ENCODE measurements around the gene PLCG2. TPM values are rescaled to one million over a fixed set of nuclear protein-coding genes. Genes with fewer than 3 reads are reported as not detected.

Gene PLCG2
- total and polyA plus RNA-seq, 2 of the 8 experiments (the other 6 are each of a cell fraction or from before 2014, with no cell fraction given), result 6.1 to 6.9 TPM

DNA sequence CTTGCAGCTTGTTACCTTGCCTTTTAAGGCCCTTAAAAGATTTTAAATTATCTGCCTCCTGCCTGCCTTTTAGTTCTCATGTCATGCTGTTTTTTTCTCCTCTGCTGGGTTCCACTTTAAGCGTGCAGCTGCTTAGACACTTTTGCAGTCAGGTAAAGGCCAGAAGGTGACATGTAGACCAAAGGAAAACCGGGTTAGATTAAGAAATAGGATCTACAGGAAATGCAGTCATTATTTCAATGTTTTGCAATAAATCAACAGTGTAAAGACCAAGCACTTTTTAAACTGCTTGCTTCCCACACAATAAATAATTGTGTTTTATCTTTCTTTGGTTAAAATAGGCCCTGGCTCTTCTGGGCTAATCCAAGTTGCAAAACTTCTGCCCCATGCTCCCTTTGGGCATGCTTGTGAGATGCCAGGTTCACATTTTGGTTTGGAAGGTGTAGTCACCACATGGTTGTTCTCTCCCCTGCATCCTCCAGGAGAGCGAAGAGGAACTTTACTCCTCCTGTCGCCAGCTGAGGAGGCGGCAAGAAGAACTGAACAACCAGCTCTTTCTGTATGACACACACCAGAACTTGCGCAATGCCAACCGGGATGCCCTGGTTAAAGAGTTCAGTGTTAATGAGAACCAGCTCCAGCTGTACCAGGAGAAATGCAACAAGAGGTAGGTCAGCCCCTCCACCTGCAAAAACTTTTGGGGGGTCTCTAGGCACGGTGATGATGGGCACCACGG, 177.3 kb downstream of the PLCG2 start:
- no peak overlapping the region for H3K4ac ChIP-seq (replicated peaks; ENCODE audit: insufficient read length, low read depth, low read length)
- CTCF ChIA-PET (ENCODE audit: partially characterized antibody), result interaction anchor here (1.2 to 1.6 kb wide), 3 partner anchors 15 to 40 kb away, joined by 3 to 7 read pairs (median 3); no protein-coding TSS in a partner anchor

More for the DNA sequence above, 177.3 kb downstream of the PLCG2 start:
- FAIRE-seq, result no peak
- Histone ChIP-seq H3K18ac (ENCODE audit: extremely low read depth, low read length) (no peak overlapping the region), H2AFZ (ENCODE audit: low read length) (no peak overlapping the region), H3K14ac (ENCODE audit: insufficient read length) (no peak overlapping the region), H2BK120ac (replicated peaks; ENCODE audit: low read depth, low read length) (no peak overlapping the region), H4K8ac (ENCODE audit: extremely low read depth, insufficient read depth, low read length) (no peak overlapping the region), H3K36me3 (ENCODE audit: control insufficient read depth in 2 of 4, insufficient read depth in 4 of 4, low read length in 3 of 4) (no peaks in the 10 kb centered on the region), H2BK20ac (ENCODE audit: low read length) (no peak overlapping the region), H2AK5ac (ENCODE audit: low read depth, low read length) (no peak overlapping the region), H3K56ac (replicated peaks; ENCODE audit: insufficient read length, low read depth, low read length) (no peak overlapping the region), H3K27ac (ENCODE audit: low read depth, low read length) (no peak overlapping the region), H3K27me3 (replicated peaks in 1 of 4; ENCODE audit: control insufficient read depth in 3 of 4, extremely low read depth in 1 of 4, insufficient read depth in 3 of 4, low read length in 3 of 4) (no peaks in the 10 kb centered on the region; a peak in 1 of 7 replicates), H4K91ac (replicated peaks; ENCODE audit: insufficient read length, low read length) (no peak overlapping the region), H3K9ac (replicated peaks in 1 of 4; ENCODE audit: extremely low read depth in 1 of 4, low read depth in 3 of 4, low read length in 3 of 4) (no peak overlapping the region), H2BK12ac (ENCODE audit: low read depth, low read length) (no peak overlapping the region), H3K4me2 (ENCODE audit: insufficient read depth in 1 of 2, low read depth in 2 of 2, low read length in 2 of 2) (no peak overlapping the region), H3K23me2 (ENCODE audit: low read depth, low read length) (no peaks in the 10 kb centered on the region), H3K23ac (ENCODE audit: insufficient read length) (no peak overlapping the region), H2BK15ac (ENCODE audit: low read length) (no peak overlapping the region), H4K20me1 (replicated peaks in 1 of 2; ENCODE audit: control insufficient read depth in 1 of 2, insufficient read depth in 2 of 2, low read length in 2 of 2) (no peaks in the 10 kb centered on the region), H2BK5ac (ENCODE audit: low read depth, low read length) (no peak overlapping the region), H3K9me3 (ENCODE audit: insufficient read depth in 2 of 2, low read depth in 1 of 2, low read length in 1 of 2) (no peaks in the 10 kb centered on the region), H4K5ac (ENCODE audit: insufficient read length, low read depth, low read length) (no peak overlapping the region), H3K4me1 (replicated peaks in 1 of 4; ENCODE audit: control insufficient read depth in 3 of 4, insufficient read depth in 4 of 4, low read length in 3 of 4) (no peaks in the 10 kb centered on the region), H3K79me1 (ENCODE audit: low read depth, low read length) (no peaks in the 10 kb centered on the region), H3K79me2 (ENCODE audit: control insufficient read depth in 1 of 2, insufficient read depth in 2 of 2, low read length in 2 of 2) (no peaks in the 10 kb centered on the region), H3K4me3 (ENCODE audit: extremely low read depth in 1 of 4, insufficient read depth in 2 of 4, low read depth in 3 of 4, low read length in 4 of 4) (no peak overlapping the region)
- POLR2A ChIA-PET (ENCODE audit: partially characterized antibody), result interaction anchor here (0.9 kb wide), 1 partner anchor 12 kb away, joined by 3 read pairs; no protein-coding TSS in a partner anchor
- DNase-seq (ENCODE audit: low read depth in 1 of 2, low spot score in 2 of 2), result no peak
- TF ChIP-seq CEBPB (IDR thresholded peaks at IDR 0.05; ENCODE audit: low read depth, low read length) (peak; percentile 27; the same call in 1 of the 2 replicates), SP4 (IDR thresholded peaks at IDR 0.05; ENCODE audit: low read length) (no peak)
- 89% methylated on average over 9 of the region's 9 CpGs; no CpG with 5 or more reads in 1 of the 2 experiments for WGBS, 2 experiments (ENCODE audit: extremely low coverage in 1 of 2, insufficient coverage in 1 of 2, insufficient read length in 1 of 2, insufficient replicate concordance in 2 of 2, low coverage in 1 of 2, low lambda C conversion rate in 2 of 2, missing lambda C conversion rate in 1 of 2)
